ENCODE measurements around the gene CBX2. TPM values are rescaled to one million over a fixed set of nuclear protein-coding genes. Genes with fewer than 3 reads are reported as not detected.
"Not testable (repeated sequence)": the region's sequence is repeated elsewhere in the genome, so short reads cannot be mapped to it uniquely, and the experiment has no call there.

Gene CBX2
- total and polyA plus RNA-seq, 4 donors: 4.1 to 14.2 (median 11.5) TPM

DNA sequence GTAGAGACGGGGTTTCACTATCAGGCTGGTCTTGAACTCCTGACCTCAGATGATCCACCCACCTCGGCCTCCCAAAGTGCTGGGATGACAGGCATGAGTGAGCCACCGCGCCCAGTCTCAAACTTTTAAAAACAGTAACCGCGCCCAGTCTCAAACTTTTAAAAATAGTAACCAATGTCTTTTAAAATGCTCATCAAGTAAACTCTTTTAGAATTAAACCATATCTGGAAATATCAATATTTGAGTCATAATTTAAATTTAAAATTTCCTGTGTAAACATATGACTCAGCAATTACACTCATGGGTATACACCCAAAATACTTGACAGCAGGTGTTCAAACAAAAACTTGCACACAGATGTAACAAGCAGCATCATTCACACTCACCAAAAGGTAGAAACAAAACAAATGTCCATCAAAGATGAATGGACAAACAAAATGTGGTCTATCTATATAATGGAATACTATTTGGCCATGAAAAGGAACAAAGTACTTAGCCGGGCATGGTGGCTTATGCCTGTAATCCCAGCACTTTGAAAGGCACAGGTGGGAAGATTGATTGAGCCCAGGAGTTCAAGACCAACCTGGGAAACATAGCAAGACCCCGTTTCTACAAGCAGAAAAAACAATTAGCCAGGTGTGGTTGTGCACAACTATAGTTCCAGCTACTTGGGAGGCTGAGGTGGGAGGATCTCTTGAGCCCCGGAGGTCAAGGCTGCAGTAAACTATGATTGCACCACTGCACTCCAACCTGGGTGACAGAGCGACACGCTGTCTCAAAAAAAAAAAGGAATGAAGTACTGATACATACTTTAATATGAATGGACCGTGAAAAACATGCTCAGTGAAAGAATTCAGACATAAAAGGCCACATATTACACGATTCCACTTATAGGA is 27.1 kb upstream of the CBX2 start:
- DNase-seq (ENCODE audit: low read depth in 4 of 6, low spot score in 6 of 6): no peak
- Histone ChIP-seq H3K27ac (ENCODE audit: low read depth, low read length) (no peak overlapping the region), H3K9me3 (ENCODE audit: control insufficient read depth, insufficient read depth, low read length) (no peaks in the 10 kb centered on the region), H3K4me1 (ENCODE audit: control insufficient read depth, insufficient read depth, low read length) (peaks cover 22% of the 10 kb centered on the region), H3K4me3 (ENCODE audit: low read depth, low read length) (no peak overlapping the region), H3K36me3 (ENCODE audit: control insufficient read depth, insufficient read depth, low read length) (no peaks in the 10 kb centered on the region), H3K27me3 (ENCODE audit: control insufficient read depth, insufficient read depth, low read length) (peaks cover 39% of the 10 kb centered on the region)
- WGBS (ENCODE audit: insufficient coverage): 83% methylated on average over 2 of the region's 13 CpGs

DNA sequence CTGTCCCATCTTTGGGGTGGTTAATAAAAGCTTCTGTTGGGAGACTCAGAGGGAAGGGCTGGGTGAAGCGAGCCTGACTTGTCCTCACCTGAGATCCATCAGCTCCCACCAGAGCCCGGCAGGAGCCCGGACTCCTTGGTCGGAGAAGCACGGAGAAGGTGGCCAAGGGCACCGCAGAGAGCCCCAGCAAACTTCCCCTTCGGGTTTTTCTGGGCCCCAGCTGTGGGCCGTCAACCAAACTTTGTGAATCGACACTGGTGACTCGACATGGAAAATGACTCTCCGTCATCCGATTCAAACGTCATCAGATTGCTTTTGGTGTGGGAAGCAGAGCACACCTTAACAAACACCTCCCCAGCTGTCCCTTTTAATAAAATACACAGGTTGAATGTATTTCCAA is 25.8 kb upstream of the CBX2 start:
- no peaks in the 10 kb centered on the region for H3K9me3 ChIP-seq (ENCODE audit: control insufficient read depth, insufficient read depth, low read length)
- no peak overlapping the region for H3K4me3 ChIP-seq (ENCODE audit: low read depth, low read length)
- WGBS (ENCODE audit: insufficient coverage): 88% methylated on average over 10 of the region's 13 CpGs
- peaks cover 11% of the 10 kb centered on the region for H3K4me1 ChIP-seq (ENCODE audit: control insufficient read depth, insufficient read depth, low read length)
- no peak for DNase-seq (ENCODE audit: low read depth in 4 of 6, low spot score in 6 of 6)
- no peaks in the 10 kb centered on the region for H3K36me3 ChIP-seq (ENCODE audit: control insufficient read depth, insufficient read depth, low read length)
- H3K27me3 ChIP-seq (ENCODE audit: control insufficient read depth, insufficient read depth, low read length): peaks cover 29% of the 10 kb centered on the region
- no peak overlapping the region for H3K27ac ChIP-seq (ENCODE audit: low read depth, low read length)

DNA sequence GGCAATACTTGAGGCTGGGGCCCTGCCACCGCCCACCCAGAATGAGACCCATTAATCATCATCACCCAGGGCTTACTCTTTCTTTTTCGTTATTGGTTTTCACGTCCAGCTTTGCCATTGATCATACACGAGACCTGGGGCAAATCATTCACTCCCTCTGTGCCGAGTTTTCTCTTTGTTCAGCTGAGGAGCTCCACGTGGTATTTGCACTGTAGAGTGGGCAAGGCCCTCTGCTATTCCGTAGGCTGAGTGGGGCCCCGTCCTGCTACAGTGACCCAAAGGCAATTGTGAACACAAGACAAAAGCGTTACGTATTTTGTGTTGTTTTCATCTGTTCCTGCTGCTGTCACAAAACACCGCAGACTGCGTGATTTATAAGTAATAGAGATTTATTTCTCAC is 23.6 kb upstream of the CBX2 start:
- H3K9me3 ChIP-seq (ENCODE audit: control insufficient read depth, insufficient read depth, low read length): no peaks in the 10 kb centered on the region
- no peak overlapping the region for H3K27ac ChIP-seq (ENCODE audit: low read depth, low read length)
- H3K4me3 ChIP-seq (ENCODE audit: low read depth, low read length): no peak overlapping the region
- DNase-seq (ENCODE audit: low read depth in 4 of 6, low spot score in 6 of 6): no peak
- H3K27me3 ChIP-seq (ENCODE audit: control insufficient read depth, insufficient read depth, low read length): peaks cover 13% of the 10 kb centered on the region
- 41% methylated on average over 9 of the region's 12 CpGs for WGBS (ENCODE audit: insufficient coverage)
- H3K36me3 ChIP-seq (ENCODE audit: control insufficient read depth, insufficient read depth, low read length): no peaks in the 10 kb centered on the region
- H3K4me1 ChIP-seq (ENCODE audit: control insufficient read depth, insufficient read depth, low read length): no peaks in the 10 kb centered on the region

DNA sequence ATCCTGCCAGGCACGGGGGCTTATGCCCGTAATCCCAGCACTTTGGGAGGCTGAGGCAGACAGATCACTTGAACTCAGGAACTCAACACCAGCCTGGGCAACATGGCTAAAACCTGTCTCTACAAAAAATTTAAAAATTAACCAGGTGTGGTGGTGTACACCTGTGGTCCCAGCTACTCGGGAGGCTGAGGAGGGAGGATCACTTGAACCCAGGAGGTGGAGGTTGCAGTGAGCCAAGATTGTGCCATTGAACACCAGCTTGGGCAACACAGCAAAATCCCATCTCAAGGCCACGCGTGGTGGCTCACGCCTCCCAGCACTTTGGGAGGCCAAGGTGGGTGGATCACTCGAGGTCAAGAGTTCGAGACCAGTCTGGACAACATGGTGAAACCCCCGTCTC is 23.0 kb upstream of the CBX2 start:
- H3K4me1 ChIP-seq (ENCODE audit: control insufficient read depth, insufficient read depth, low read length); H3K9me3 ChIP-seq (ENCODE audit: control insufficient read depth, insufficient read depth, low read length); H3K36me3 ChIP-seq (ENCODE audit: control insufficient read depth, insufficient read depth, low read length); DNase-seq (ENCODE audit: low read depth in 4 of 6, low spot score in 6 of 6); H3K4me3 ChIP-seq (ENCODE audit: low read depth, low read length); H3K27ac ChIP-seq (ENCODE audit: low read depth, low read length): not testable (repeated sequence)
- 91% methylated on average over 9 of the region's 9 CpGs for WGBS (ENCODE audit: insufficient coverage)
- H3K27me3 ChIP-seq (ENCODE audit: control insufficient read depth, insufficient read depth, low read length): peaks cover 11% of the 10 kb centered on the region

DNA sequence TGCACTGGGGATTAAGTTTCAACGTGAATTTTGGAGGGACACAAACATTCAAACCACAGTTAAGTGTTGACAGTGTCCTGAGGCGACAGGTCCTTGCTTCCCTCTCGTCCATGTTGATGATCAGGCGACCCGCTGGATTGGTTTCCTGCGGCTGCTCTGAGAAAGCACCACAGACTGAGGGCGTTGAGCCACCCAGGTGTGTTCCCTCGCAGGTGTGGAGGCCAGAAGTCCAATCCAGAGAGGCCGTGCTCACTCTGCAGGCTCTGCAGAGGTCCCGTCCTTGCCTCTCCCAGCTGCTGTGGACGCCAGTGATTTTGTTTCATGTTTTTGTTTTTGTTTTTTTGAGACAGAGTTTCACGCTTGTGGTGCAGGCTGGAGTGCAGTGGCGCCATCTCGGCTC is 22.4 kb upstream of the CBX2 start:
- no peak overlapping the region for H3K4me3 ChIP-seq (ENCODE audit: low read depth, low read length)
- no peak for DNase-seq (ENCODE audit: low read depth in 4 of 6, low spot score in 6 of 6)
- H3K36me3 ChIP-seq (ENCODE audit: control insufficient read depth, insufficient read depth, low read length): no peaks in the 10 kb centered on the region
- H3K27me3 ChIP-seq (ENCODE audit: control insufficient read depth, insufficient read depth, low read length): peaks cover 4% of the 10 kb centered on the region
- H3K9me3 ChIP-seq (ENCODE audit: control insufficient read depth, insufficient read depth, low read length): no peaks in the 10 kb centered on the region
- WGBS (ENCODE audit: insufficient coverage): 92% methylated on average over 14 of the region's 14 CpGs
- no peak overlapping the region for H3K27ac ChIP-seq (ENCODE audit: low read depth, low read length)
- no peaks in the 10 kb centered on the region for H3K4me1 ChIP-seq (ENCODE audit: control insufficient read depth, insufficient read depth, low read length)

DNA sequence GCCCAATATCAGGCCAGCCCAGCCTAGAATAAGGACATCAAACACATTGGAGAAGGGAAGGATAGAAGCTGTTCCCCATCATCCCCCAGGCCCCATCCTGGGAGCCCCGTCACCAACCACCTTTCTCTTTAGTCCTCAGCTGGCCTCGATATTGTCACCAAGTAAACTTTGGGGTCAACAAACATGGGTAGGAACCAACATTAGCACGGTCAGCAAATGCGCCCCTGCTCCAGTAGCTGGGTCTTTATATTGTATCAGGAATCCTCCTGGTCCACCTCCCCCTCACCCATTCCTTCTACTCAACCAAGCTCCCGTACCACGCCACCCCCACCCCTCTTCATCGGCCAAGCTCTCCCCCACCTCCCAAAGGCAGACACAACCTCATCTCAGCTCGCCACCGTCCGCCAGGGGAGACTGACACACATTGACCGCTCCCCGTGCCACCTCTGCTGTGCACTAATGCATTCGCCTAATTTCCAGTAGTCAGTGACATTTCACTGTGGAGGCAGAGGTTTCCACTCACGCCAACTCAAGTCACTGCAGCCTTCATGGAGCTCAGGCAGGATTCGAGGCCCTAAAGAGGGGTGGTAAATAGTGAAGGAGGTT is 20.7 kb upstream of the CBX2 start:
- Histone ChIP-seq H3K4me3 (ENCODE audit: low read depth, low read length) (no peak overlapping the region), H3K27me3 (ENCODE audit: control insufficient read depth, insufficient read depth, low read length) (peaks cover under 1% of the 10 kb centered on the region), H3K36me3 (ENCODE audit: control insufficient read depth, insufficient read depth, low read length) (no peaks in the 10 kb centered on the region), H3K4me1 (ENCODE audit: control insufficient read depth, insufficient read depth, low read length) (peaks cover 3% of the 10 kb centered on the region), H3K27ac (ENCODE audit: low read depth, low read length) (no peak overlapping the region), H3K9me3 (ENCODE audit: control insufficient read depth, insufficient read depth, low read length) (no peaks in the 10 kb centered on the region)
- DNase-seq (ENCODE audit: low read depth in 4 of 6, low spot score in 6 of 6): no peak
- WGBS (ENCODE audit: insufficient coverage): 92% methylated on average over 14 of the region's 15 CpGs

DNA sequence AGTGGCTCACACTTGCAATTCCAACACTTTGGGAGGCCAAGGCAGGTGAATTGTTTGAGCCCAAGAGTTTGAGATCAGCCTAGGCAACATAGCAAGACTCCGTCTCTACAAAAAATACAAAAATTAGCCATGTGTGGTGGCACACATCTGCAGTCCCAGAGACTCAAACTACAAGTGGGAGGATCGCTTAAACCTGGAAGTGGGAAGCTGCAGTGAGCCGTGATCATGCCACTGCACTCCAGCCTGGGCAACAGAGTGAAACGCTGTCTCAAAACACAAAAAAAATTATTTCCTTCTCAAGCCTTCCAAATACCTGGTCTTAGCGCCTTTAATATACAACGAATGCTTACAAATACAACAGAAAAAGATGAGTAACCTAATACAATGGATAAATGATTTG is 19.7 kb upstream of the CBX2 start:
- no peaks in the 10 kb centered on the region for H3K9me3 ChIP-seq (ENCODE audit: control insufficient read depth, insufficient read depth, low read length)
- no peaks in the 10 kb centered on the region for H3K27me3 ChIP-seq (ENCODE audit: control insufficient read depth, insufficient read depth, low read length)
- 100% methylated on average over 3 of the region's 6 CpGs for WGBS (ENCODE audit: insufficient coverage)

DNA sequence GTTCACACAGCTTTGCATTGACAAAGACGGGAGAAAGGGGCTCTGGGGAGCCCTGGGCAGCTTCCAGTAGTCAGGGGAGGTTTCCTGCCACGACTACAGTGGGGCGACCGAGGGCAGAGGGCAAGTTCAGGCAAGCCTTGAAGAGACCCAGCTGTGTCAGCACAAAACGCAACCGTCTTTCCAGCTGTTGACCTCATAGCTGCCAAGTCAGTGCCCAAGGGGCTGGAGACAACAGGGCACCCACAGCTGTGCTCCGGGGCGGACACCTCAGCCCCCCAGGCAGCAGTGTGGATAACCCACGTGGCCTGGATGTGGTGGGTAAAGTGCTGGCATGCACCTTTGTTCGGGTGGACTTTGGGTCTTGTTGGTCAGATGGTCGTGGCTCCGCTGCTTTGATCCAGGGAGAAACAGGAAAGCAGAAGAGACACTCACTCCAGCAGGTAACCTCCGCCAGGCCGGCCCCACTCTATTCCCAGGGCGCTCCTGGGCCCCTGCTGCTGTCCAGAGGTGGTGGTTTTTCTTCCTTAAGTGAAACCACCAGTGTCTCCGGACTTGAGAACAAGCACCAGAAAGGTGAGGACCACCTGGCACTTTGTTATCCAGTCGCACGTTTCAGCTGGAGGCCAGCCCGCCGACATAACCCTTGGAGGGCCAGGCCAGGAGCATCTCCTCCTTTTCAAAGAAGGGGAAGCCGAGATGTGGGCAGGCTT is 17.6 kb upstream of the CBX2 start:
- Histone ChIP-seq H3K9me3 (ENCODE audit: control insufficient read depth, insufficient read depth, low read length) (no peaks in the 10 kb centered on the region), H3K4me1 (ENCODE audit: control insufficient read depth, insufficient read depth, low read length) (peaks cover 5% of the 10 kb centered on the region), H3K36me3 (ENCODE audit: control insufficient read depth, insufficient read depth, low read length) (no peaks in the 10 kb centered on the region), H3K27me3 (ENCODE audit: control insufficient read depth, insufficient read depth, low read length) (no peaks in the 10 kb centered on the region), H3K27ac (ENCODE audit: low read depth, low read length) (no peak overlapping the region), H3K4me3 (ENCODE audit: low read depth, low read length) (no peak overlapping the region)
- no peak for DNase-seq (ENCODE audit: low read depth in 4 of 6, low spot score in 6 of 6)
- WGBS (ENCODE audit: insufficient coverage): 82% methylated on average over 20 of the region's 21 CpGs

More for the DNA sequence above, 19.7 kb upstream of the CBX2 start:
- no peaks in the 10 kb centered on the region for H3K36me3 ChIP-seq (ENCODE audit: control insufficient read depth, insufficient read depth, low read length)
- peaks cover 5% of the 10 kb centered on the region for H3K4me1 ChIP-seq (ENCODE audit: control insufficient read depth, insufficient read depth, low read length)
- H3K4me3 ChIP-seq (ENCODE audit: low read depth, low read length): no peak overlapping the region
- no peak overlapping the region for H3K27ac ChIP-seq (ENCODE audit: low read depth, low read length)
- DNase-seq (ENCODE audit: low read depth in 4 of 6, low spot score in 6 of 6): no peak

DNA sequence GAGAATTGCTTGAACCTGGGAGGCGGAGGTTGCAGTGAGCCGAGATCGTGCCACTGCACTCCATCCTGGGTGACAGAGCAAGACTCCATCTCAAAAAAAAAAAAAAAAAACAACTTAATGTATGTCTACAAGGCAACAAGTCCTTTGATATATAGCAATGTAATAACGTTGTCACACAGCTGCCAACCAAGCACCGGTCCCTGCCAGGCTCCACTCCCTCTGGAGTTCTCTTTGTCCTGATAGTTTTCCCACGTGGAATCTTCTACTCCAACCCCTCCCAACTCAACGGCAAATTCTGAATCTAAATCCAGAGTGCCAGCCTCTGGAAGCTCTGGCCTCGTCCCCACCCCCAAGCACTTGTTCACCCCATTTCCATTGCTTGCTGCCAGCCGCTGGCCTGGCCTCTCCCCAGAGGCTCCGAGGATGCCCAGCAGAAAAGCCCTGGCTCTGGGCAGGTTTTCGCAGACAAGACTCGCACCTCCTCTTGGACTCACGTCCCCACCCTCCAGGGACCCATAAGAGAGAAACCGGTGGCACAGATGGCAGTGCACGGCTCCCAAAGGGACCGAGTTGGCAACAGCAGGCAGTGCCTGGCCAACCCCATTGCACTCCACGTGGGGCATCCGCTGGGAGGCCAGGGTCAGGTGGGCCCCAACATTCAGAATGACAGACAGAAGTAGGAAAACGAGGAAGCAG is 15.9 kb upstream of the CBX2 start:
- no peaks in the 10 kb centered on the region for H3K9me3 ChIP-seq (ENCODE audit: control insufficient read depth, insufficient read depth, low read length)
- H3K27ac ChIP-seq (ENCODE audit: low read depth, low read length): no peak overlapping the region
- peaks cover 5% of the 10 kb centered on the region for H3K4me1 ChIP-seq (ENCODE audit: control insufficient read depth, insufficient read depth, low read length)
- DNase-seq (ENCODE audit: low read depth in 4 of 6, low spot score in 6 of 6): peak in 1 of 6 donors; percentile 21
- no peaks in the 10 kb centered on the region for H3K36me3 ChIP-seq (ENCODE audit: control insufficient read depth, insufficient read depth, low read length)
- WGBS (ENCODE audit: insufficient coverage): 53% methylated on average over 15 of the region's 19 CpGs
- no peaks in the 10 kb centered on the region for H3K27me3 ChIP-seq (ENCODE audit: control insufficient read depth, insufficient read depth, low read length)
- H3K4me3 ChIP-seq (ENCODE audit: low read depth, low read length): no peak overlapping the region
